ENCODE measurements around the gene HS1BP3. TPM values are rescaled to one million over a fixed set of nuclear protein-coding genes. Genes with fewer than 3 reads are reported as not detected.
A peak's percentile ranks its signal among the peaks of the same experiment; 100 is the strongest.

The HS1BP3 gene
- total RNA-seq, 1 experiment from 2014 or later: 69.1 TPM

GRCh38 chr2:20606198-20606597, 44.7 kb downstream of the HS1BP3 start:
- no peak for DNase-seq (ENCODE audit: low read depth, low spot score)
- in situ Hi-C loops (cut with HindIII; ENCODE audit: low pct_unique_long_range_greater_than_20kb, low sequenced_read_pairs): no loop called here

- in situ Hi-C loops (cut with HindIII; ENCODE audit: low pct_unique_long_range_greater_than_20kb, low sequenced_read_pairs): no loop called here
- no peak for DNase-seq (ENCODE audit: low read depth, low spot score)
These were observed 45.9 kb downstream of the HS1BP3 start for GRCh38 chr2:20604951-20605381.

DNA sequence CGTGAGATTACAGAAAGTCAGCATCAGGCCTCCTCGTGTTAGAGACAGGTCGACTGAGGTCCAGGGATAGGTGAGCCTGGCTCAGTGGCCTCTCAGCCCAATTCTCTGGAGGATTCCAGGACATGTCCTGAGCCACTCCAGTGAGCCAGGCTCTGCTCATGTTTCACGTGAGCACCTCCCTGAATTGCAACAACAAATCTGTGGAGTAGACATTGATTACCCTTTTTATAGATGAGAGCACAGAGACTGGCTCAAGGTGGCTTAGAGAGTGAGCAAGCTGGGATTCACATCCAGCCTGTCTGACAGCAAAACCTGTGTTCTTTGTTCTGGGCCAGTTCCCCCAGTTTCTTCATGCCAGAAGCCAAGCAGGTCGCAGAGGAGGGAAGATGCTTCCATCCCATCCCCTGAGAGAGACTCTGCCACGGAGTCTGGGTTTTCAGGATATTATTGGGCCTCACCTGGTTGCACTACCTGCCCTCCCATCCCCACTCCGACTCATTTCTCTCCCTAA, 46.4 kb downstream of the HS1BP3 start:
- in situ Hi-C loops (cut with HindIII; ENCODE audit: low pct_unique_long_range_greater_than_20kb, low sequenced_read_pairs): no loop called here
- DNase-seq (ENCODE audit: low read depth, low spot score): no peak

DNA sequence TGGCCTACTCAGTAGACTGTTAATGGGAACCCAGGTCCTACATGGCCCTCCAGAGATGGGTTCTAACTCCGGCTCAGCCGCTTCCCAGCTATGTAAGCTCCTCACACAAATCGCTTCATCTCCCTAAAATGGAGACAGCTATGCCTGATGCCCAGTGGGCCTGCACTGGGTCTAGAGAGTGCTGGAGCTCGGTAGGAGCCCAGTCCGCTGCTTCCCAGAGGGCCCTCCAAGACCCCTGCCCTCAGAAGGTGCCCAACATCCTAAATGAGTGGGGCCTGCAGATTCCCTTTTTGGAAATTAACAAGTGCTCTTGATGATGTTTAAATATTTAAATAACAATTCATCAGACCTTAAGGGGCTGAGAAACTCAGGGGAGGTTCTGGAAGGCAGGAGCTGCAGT, 47.1 kb downstream of the HS1BP3 start:
- in situ Hi-C loops (cut with HindIII; ENCODE audit: low pct_unique_long_range_greater_than_20kb, low sequenced_read_pairs): no loop called here
- DNase-seq (ENCODE audit: low read depth, low spot score): no peak

GRCh38 chr2:20602803-20603202, 48.1 kb downstream of the HS1BP3 start:
- in situ Hi-C loops (cut with HindIII; ENCODE audit: low pct_unique_long_range_greater_than_20kb, low sequenced_read_pairs): no loop called here
- no peak for DNase-seq (ENCODE audit: low read depth, low spot score)

DNA sequence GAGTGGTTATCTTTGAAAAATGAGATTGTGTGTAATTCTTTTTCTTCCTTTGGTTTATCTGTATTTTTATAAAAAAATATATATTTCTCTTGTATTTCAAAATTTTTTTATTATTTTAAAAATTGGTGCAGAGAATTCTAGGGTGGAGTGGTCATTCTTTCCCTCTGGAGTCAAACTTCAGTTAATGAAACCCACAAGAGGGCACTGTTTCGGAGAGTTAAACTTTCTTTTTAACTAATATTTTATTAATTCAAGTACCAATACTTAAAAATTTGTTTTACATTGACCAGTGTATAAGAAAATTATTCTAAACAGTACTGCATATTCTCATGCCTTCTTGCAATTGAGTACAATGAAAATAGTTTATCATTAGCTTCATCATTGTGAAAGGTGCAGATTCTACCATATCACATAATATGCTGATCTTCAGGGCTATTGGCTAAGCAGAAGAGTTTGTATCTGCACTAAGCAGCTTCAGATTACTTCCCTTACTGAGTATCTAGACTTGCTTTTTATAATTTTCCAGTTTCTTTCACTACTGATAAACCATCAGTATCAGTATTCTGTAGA, 50.1 kb downstream of the HS1BP3 start:
- peak; percentile 56 for DNase-seq (ENCODE audit: low read depth, low spot score)

DNA sequence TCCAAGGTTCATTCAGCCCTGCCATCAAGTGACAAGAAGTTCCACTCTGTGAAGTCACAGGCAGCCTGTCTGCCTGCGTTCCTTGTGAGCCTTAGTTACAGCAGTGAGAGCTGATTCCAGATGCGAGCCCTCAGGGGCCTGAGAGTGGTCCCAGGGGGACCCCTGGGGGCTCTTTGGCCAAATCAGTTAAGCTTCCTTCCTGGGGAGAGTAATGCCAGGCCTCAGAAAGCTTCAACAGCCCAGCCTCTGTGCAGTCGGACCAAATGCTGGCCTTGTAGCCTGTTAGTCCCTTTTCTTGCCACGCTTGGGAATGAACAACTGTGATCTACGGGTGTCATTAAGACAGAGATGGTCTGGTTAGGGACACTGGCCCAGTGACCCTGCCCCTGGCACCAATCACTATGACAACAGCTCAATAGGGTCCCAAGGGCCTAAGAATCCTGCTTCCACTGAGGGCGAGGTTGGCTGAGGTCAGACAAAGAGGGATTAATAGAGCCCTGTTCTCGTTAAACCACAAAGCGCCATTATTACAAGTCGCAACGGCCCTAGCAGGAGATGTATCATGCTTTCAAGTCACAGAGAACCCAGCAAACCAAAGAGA, 50.9 kb downstream of the HS1BP3 start:
- peak; percentile 97 for DNase-seq (ENCODE audit: low read depth, low spot score)
- in situ Hi-C loops (cut with HindIII; ENCODE audit: low pct_unique_long_range_greater_than_20kb, low sequenced_read_pairs): no loop called here

More for the DNA sequence above, 50.1 kb downstream of the HS1BP3 start:
- in situ Hi-C loops (cut with HindIII; ENCODE audit: low pct_unique_long_range_greater_than_20kb, low sequenced_read_pairs): no loop called here

DNA sequence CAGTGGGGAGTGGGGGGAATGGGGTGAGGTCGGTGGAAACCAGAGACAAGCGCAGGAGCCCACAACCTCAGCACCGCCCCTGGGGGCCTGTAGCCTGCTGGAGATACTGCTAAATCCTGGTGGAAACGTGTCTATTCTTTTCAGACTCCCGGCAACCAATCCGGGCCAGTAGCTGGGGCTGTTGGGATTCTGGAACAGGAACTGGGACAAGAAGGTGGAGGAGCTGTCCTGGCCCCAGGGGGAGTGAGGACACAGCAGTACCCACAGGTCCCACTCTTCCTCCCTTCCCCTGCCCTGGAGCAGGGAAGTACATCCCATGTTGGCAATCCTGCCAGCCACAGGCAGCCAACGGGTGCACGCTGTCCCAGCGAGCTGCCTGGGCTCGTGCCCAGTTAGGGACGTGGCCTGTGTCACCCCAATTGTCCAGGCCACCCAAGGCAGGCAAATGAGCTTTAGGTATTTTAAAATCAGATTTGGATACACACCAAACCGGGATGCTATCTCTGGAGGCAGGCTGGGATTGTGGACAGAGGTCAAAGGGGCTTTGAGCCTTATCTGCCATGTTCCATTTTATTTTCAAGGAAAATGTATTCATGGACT, 51.8 kb downstream of the HS1BP3 start:
- in situ Hi-C loops (cut with HindIII; ENCODE audit: low pct_unique_long_range_greater_than_20kb, low sequenced_read_pairs): no loop called here
- no peak for DNase-seq (ENCODE audit: low read depth, low spot score)

DNA sequence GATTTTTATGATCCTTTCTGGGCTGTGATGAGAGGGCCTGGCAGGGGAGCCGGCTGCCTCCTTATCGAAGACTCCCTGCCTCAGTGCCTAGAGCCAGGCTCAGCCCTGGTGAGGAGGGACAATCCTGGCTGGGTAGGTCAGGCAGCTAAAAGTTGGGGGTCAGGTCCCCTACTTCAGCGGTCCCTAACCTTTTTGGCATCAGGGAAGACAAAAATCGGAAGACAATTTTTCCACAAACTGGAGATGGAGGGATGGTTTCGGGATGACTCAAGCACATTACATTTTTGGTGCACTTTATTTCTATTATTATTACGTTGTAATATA, 53.1 kb downstream of the HS1BP3 start:
- DNase-seq (ENCODE audit: low read depth, low spot score): no peak
- in situ Hi-C loops (cut with HindIII; ENCODE audit: low pct_unique_long_range_greater_than_20kb, low sequenced_read_pairs): no loop called here

DNA sequence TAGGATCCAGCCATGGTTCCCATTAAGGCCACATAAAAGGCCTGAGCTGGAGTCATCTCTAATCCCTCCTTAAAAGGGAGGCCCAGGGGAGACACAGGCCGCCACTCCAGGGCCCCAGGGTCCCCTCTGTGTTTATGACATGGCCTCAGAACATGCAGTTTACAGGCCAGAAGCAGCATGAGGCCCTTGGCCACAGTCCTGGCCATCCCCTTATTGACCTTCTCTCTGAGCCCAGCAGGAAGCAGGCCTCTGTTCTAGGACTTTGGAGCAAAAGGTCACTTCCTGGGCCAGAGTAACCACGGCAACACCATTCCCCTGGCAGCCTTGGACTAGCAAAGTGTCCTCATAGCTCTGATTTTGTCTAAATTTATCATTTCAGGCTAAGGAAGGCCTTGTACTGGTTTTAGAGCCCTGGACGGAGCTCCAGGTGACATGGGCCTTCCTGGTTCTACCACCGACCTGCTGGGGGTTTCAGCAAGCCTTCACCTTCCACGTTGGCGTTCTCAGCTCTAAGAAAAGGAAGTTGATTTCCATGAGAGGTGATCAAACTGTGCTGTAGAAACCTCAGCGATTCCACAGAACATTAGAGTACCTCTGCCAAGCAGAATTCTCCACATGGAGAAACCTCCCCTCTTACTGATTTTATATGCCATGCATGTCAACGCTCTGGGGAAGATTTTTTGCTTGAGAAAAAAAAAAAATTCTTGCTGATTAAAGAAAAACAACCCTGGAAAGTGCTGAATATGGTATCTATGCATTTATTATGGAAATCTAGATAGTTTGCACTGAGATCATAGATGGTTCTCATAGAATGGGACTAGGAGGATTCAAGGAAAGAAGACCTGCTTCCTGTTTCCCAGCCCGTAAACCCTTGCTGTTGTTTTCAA, 53.7 kb downstream of the HS1BP3 start:
- in situ Hi-C loops (cut with HindIII; ENCODE audit: low pct_unique_long_range_greater_than_20kb, low sequenced_read_pairs): no loop called here
- no peak for DNase-seq (ENCODE audit: low read depth, low spot score)

GRCh38 chr2:20596193-20596972, 54.5 kb downstream of the HS1BP3 start:
- DNase-seq (ENCODE audit: low read depth, low spot score): peak; percentile 47
- in situ Hi-C loops (cut with HindIII; ENCODE audit: low pct_unique_long_range_greater_than_20kb, low sequenced_read_pairs): no loop called here

- DNase-seq (ENCODE audit: low read depth, low spot score): peak; percentile 36
- in situ Hi-C loops (cut with HindIII; ENCODE audit: low pct_unique_long_range_greater_than_20kb, low sequenced_read_pairs): no loop called here
These were observed 55.3 kb downstream of the HS1BP3 start for GRCh38 chr2:20595439-20596192.

DNA sequence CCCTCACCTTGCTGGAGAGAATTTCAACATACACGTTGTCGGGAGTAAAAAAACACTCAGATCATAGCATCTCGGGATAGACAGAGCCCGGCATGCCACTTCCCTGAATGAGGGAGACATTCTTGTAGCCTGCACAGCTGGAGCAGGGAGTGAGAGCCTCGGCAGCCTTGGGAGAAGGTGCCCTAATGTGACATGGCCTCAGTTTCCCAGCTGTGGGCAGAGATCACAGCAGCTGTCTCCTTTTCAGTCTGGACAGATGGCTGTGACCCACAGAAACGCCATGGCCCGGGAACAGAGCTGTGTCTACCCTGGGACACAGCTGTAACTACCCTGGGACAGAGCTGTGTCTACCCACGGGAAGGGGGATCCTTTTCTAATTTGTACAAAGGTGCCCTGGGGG, 55.9 kb downstream of the HS1BP3 start:
- no peak for DNase-seq (ENCODE audit: low read depth, low spot score)
- in situ Hi-C loops (cut with HindIII; ENCODE audit: low pct_unique_long_range_greater_than_20kb, low sequenced_read_pairs): no loop called here

DNA sequence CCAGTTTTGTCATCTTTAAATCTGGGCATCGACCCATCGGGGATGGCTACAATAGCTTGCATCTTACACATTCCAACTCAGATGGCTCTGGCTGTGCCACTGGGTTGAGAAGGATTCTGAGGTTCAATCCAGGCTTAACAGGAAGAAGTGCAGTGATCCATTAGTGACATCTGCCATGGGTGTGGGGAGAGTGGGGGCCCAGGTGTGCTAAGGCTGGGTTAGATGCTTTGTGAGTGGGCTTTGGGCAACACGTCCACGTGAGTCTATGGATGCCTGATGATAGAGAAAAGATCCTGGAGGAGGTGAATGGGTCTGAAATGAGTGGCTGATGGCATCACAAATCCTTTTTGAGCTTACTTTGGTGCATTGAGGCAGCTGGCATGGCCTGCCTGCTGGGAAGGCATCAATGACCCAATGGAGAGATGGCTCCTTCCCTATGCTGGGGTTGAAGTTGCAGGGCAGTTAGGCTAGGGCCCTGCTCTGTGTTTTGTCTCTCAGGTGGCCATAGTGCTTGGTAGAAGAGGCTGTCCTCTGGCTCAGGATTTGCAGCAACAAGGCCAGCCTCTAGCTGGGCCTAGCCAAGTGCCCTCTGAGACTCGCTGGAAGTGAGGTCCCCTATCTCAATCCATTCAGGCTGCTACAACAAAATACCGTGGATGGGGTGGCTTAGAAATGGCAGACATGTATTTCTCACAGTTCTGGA, 56.7 kb downstream of the HS1BP3 start:
- no peak for DNase-seq (ENCODE audit: low read depth, low spot score)
- in situ Hi-C loops (cut with HindIII; ENCODE audit: low pct_unique_long_range_greater_than_20kb, low sequenced_read_pairs): no loop called here

GRCh38 chr2:20593072-20594034, 57.5 kb downstream of the HS1BP3 start:
- DNase-seq (ENCODE audit: low read depth, low spot score): no peak
- in situ Hi-C loops (cut with HindIII; ENCODE audit: low pct_unique_long_range_greater_than_20kb, low sequenced_read_pairs): no loop called here

All from SK-MEL-5 (cell line).